Left forelimb (tissue), 1 donor: Measurements from ENCODE around the gene TRMT61A.

Experiments
- DNase-seq: peaks from one replicate; pipeline ENCODE4 v3.0.0-alpha.2; 2018; ENCODE audit warnings: low spot score

Gene TRMT61A

DNA sequence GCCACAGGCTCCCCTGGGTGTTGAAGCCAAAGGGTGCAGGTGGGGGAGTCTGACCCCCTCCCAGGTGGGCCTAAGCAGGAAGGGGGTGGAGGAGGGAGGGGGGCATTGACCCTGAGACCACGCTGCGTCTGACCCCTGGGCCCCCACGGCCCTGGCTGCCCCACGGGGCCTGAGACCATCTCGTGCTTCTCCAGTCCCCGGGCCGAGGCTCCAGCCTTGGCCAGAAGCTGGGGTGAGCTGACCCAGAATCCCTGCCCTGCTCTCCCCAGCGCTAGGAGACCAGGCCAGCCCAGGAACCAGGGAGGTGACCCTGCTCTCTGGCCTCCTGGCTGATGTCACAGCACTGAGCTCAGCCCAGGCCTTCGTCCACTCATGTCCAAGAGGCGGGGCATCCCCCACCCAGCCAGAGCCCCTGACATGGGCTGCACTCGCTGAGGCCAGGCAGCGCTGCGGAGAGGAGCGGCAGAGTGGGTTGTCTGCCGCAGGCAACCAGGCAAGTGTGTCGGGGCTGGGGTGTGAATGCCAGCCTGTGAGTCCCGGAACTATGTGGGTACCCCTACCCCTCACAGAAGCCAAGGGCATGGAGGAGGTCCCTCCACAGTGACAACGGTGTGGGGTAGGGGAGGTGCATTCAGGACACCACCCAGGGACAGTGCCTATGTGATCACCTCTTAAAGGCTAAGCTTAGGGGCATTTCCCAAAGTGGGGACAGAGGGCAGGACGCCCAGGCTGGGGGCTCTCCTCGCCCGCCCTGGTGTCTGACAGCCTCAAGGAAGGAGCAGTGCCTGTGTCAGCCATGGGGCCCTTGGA is 6.3 kb downstream of the TRMT61A start:
- DNase-seq, result no peak

DNA sequence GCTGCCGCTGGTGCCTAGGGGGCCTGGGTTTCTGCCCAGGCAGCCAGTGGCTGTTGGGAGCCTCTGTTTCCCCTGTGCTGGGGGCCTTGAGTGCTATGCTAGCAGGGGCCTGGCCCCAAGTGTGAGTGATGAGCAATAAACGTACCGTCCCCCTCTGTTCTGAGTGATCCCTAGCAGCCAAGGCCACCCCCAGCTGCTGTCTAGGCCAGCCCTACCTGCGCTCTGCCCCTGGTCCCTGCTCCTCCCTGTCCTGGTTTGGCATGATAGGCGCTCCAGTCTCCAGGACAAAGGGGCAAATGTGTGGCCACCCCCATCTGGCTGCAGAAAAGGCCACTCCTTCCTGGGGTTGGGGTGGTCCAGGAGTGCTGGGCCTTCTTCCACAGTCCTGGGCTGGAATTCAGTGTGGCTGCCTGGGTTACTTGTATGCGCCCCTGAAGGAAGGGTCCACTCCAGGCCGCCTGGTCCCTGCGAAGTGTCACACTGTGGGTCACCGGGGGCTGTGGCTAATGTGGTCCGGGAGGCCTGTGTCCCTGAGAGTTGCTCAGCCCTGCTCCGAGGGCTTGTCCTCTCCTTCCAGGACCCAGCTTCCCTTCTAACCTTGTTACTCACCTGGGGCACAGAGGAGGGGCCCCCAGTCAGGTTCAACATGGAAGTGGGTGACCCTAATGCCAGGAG is 7.0 kb downstream of the TRMT61A start:
- no peak for DNase-seq

- DNase-seq, result no peak
Measured at GRCh38 chr14:103536693-103537092, 7.7 kb downstream of the TRMT61A start.

DNA sequence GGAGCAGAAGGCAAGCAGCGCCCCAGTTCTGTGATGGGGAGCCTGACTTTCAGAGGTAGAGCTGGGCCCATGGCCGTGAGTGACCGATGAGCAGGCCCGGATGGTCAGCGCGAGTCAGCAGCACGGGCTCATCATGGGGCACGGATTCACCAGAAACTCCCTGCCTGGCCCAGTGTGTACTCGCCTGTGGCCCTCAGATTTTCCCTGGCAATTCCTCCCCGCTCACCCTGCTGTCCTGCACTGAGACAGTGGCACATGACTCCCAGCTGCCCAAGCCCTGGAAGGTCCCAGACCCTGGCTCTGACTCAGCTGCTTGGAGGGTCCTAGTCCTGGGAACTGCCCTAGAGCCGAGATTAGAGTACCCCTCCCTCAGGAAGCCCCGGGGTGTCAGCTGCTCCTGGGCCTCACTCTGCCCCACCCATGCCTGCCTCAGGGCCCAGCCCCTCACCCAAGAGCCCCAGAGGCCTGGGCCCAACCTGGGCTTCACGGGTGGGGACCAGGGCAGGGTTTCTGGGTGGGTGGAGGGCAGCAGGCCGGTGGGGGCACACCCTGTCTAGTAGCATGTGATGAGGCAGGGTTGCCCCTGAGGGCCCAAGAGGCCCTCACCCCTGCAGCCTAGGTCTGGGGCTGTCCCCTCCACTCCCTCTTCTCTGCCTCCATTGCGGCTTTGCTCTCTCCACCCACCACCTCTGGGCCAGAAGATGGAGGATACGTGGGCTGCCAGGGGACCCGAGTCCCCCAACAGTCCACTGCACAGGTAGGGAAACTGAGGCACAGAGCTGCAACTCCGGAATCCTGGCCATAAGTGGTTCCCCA is 8.4 kb downstream of the TRMT61A start:
- DNase-seq, result no peak

DNA sequence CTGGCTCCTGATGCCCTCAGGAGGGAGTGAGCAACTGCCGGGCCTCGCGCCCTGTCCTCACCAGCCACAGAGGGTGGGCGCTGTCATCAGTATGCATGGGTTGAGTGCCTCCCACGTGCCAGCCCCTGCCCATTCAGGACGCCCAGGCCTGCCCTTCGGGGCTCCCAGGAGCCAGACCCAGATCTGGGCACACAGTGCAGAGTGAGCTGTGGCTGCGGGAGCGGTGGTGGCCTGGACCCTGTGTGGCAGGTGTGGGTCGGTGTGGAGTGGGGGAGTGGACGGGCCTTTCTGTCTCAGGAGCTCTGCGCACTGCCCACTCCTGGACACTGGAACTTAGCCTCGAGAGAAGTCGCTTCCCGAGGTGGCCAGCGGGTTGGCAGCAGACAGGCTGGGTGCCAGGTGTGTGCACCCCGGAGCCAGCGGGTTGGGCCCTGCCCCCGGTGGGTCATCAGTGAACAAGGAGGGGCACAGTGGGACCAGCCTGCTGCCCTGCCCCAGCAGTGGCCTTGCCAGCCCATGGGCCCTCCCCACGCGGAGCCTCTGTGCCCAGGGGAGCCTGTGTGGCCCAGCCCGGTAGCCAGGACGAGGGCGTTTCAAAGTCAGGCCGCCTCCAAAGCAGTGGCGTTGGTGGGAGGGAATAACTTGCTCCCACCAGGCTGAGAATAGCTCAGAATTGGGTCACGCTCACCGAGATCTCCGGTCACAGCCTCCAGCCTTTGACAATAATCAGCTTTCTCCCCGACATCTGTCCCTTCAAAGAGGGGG is 9.5 kb downstream of the TRMT61A start:
- no peak for DNase-seq

DNA sequence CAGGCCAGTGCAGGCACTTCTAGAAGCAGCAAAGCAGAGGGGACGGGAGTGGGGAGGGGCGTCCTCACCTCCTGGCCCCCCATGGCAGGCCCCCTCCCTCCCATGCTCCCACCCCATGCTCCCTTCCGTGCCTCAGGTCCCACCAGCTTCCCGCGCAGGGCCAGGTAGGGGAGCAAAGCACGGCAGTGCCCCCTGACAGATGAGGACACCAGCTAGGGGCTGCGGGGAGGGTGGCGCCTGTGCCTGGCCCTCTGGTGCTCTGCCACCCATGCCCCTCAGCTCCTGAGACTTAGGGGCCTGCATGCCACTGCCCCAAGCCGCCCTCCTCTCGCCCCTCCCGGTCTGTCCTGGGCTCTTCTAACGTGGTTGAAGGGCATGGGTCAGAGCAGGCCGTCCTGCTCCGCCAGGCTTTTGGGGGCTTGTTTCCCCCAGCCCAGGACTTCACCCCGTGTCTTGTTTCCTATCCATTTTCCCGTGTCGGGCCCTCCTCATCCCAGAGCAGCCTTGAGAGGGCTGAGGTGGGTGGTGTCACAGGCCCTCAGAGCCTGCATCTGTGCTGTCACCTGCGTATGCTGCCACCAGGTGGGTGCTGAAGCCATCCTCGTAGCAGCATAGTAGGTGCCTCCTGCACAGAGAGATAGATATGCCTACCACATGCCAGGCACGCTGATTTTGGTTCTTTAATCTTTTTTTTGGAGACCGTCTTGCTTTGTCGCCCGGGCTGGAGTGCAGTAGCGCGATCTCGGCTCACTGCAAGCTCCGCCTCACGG is 10.2 kb downstream of the TRMT61A start:
- DNase-seq, result no peak

GRCh38 chr14:103540821-103541708 is 12.1 kb downstream of the TRMT61A start:
- peak; percentile 62 for DNase-seq

DNA sequence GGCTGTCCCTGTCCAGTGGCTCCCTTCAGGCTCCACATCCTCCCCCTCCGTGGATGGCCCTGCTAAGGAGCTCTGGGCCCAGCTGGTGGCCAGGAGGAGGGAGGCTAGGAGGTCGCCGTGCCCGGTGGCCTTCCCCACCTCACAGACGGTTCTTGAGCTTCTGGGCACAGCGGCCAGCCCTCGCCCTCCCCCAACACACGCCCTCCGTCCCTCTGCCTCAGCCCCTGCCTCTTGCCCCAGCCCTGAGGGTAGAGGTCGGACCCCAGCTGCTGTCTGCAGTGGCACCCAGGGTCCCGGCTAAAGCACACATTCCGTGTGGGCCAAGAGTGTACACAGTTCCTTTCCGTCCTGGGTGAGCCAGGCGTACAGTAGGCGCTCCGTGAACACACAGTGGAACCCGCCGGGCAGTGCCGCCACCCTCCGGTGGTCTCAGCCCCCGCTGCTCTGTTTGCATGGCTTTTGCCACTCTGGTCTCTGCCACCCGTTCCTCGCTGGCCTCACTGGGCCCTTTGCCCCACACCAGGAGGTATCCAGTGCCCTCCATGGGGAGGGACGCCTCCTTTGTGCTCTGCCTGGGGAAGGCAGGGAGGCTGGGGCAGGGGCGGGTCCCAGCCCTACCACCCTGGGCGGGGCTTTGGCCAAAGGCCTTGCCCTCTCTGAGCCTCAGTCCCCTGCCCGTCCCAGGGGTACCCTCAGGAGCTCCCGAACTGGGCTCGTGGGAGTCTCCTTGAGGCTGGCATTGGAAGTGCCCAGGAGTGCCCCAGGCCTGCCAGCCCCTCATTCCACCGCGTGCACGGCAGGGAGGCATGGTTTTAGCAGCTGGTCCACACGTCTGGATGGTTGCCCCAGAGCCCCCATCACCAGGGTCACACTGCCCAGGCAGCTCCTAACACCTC is 13.0 kb downstream of the TRMT61A start:
- peak; percentile 63 for DNase-seq

GRCh38 chr14:103542605-103543088 is 13.7 kb downstream of the TRMT61A start:
- peak; percentile 80 for DNase-seq

GRCh38 chr14:103543140-103543539 is 14.1 kb downstream of the TRMT61A start:
- DNase-seq, result no peak

DNA sequence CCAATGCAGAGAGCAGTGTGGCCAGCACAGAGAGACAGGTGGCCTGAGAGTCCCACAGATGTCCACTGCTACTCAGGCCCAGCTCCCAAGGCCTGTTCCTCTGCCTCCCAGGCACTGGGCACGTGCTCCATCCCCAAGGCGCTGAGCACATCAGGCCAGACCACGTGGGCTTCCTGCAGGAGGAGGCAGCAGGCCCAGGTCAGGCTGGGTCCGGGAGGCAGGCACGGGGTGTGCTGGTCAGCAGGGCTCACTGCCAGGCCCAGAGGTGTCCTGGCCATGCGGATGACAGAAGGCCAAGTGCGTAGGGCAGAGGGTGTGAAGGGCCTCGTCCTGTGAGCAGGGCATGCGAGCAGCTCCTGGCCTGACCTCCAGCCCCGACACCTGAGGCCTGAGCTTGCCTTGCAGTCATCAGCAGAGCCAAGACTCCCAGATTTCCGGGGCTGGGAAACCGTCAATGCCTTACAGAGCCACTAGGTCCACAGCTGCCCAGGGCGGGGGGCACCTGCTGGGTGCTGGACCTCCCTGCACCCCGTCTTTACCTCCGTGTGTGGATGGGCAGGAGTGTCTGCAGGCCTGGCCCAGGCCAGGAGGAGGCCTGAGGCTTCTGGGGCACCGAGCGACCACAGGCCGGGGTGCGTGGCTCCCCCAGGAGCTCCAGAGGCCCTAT is 14.9 kb downstream of the TRMT61A start:
- DNase-seq, result peak; percentile 64

GRCh38 chr14:103544388-103545218 is 15.6 kb downstream of the TRMT61A start:
- DNase-seq, result peak; percentile 81

- DNase-seq, result no peak
Measured at GRCh38 chr14:103545219-103545914, 16.4 kb downstream of the TRMT61A start.

- peak; percentile 67 for DNase-seq
Measured at GRCh38 chr14:103545915-103546651, 17.1 kb downstream of the TRMT61A start.

- peak; percentile 82 for DNase-seq
Measured at GRCh38 chr14:103546652-103547454, 17.9 kb downstream of the TRMT61A start.
